ENCODE results near the gene MFAP2. TPM values are rescaled to one million over a fixed set of nuclear protein-coding genes. Genes with fewer than 3 reads are reported as not detected.

MFAP2 gene
- total RNA-seq, 1 donor from 2014 or later: 154 TPM

DNA sequence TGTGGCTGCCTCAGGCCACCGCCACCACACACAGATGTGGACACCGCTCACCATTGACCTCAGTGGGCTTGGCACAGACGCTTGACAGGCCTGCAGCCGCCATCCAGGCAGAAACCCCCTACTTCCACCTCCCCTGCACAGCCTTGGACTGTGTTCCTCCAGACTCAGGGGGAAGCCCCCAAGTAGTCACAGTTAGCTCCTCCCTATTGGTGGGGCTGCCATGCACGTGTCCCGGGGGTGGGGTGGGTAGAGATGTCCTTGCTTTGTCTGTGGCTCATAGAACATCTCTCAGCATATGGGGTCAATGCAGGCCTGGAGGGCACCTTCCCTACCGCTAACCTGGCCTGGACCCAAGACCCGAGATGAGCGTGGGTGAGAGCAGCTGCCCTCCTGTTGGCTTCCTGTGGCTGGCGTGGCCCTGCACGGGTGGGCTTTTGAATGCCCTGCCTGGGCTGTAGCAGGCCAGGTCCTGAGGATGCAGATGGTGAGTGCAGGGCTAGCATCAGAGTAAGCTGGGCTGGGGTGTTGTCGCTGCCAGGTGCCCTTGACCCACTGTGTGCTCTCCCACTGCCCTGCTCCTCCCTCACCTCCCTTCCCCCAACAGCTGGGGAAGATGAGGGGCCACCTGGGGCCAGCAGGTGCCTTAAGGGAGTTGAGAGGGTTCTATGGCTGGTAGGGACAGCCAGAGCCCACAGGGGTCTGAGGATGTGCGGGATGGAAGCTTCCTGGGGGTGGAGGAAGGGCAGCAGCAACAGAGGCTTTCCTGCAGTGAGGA lies 52.5 kb downstream of the MFAP2 start:
- H3K4me3 Mint-ChIP-seq (ENCODE audit: unreplicated experiment): no peak overlapping the region
- no peak overlapping the region for H3K27ac Mint-ChIP-seq (ENCODE audit: unreplicated experiment)
- H3K4me1 Mint-ChIP-seq (ENCODE audit: unreplicated experiment): peaks cover under 1% of the 10 kb centered on the region
- H3K36me3 Mint-ChIP-seq (ENCODE audit: low read depth, unreplicated experiment): peaks cover 25% of the 10 kb centered on the region
- no peaks in the 10 kb centered on the region for H3K9me3 Mint-ChIP-seq (ENCODE audit: unreplicated experiment)
- TF ChIP-seq, protein P1, sequence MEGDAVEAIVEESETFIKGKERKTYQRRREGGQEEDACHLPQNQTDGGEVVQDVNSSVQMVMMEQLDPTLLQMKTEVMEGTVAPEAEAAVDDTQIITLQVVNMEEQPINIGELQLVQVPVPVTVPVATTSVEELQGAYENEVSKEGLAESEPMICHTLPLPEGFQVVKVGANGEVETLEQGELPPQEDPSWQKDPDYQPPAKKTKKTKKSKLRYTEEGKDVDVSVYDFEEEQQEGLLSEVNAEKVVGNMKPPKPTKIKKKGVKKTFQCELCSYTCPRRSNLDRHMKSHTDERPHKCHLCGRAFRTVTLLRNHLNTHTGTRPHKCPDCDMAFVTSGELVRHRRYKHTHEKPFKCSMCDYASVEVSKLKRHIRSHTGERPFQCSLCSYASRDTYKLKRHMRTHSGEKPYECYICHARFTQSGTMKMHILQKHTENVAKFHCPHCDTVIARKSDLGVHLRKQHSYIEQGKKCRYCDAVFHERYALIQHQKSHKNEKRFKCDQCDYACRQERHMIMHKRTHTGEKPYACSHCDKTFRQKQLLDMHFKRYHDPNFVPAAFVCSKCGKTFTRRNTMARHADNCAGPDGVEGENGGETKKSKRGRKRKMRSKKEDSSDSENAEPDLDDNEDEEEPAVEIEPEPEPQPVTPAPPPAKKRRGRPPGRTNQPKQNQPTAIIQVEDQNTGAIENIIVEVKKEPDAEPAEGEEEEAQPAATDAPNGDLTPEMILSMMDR (IDR thresholded peaks at IDR 0.05; ENCODE audit: unreplicated experiment): no peak
- H3K27me3 Mint-ChIP-seq (ENCODE audit: unreplicated experiment): peaks cover 16% of the 10 kb centered on the region
- DNase-seq (ENCODE audit: low spot score): no peak

DNA sequence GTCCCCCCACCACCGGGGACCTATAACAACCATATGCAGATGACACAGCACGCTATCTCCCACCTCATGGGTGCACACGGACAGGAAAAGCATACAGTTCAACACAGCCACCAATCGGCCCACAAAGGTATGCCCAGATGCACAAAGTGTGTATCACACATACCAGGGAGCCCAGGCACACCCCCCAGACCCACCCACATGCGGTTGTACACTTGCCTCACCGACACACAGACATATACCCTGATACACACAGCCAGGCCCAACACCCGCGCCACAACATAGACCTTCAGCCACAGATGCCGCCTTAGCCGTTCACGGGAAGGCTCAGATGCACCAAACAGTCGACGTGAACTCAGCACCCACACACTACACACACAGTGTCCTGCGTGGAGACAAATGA lies 53.2 kb downstream of the MFAP2 start:
- peaks cover 22% of the 10 kb centered on the region for H3K27me3 Mint-ChIP-seq (ENCODE audit: unreplicated experiment)
- TF ChIP-seq, protein P1 (IDR thresholded peaks at IDR 0.05; ENCODE audit: unreplicated experiment): no peak
- peaks cover 26% of the 10 kb centered on the region for H3K36me3 Mint-ChIP-seq (ENCODE audit: low read depth, unreplicated experiment)
- no peak overlapping the region for H3K4me3 Mint-ChIP-seq (ENCODE audit: unreplicated experiment)
- H3K4me1 Mint-ChIP-seq (ENCODE audit: unreplicated experiment): peaks cover 6% of the 10 kb centered on the region
- H3K27ac Mint-ChIP-seq (ENCODE audit: unreplicated experiment): peak overlapping the region; percentile 21
- DNase-seq (ENCODE audit: low spot score): no peak
- no peaks in the 10 kb centered on the region for H3K9me3 Mint-ChIP-seq (ENCODE audit: unreplicated experiment)

DNA sequence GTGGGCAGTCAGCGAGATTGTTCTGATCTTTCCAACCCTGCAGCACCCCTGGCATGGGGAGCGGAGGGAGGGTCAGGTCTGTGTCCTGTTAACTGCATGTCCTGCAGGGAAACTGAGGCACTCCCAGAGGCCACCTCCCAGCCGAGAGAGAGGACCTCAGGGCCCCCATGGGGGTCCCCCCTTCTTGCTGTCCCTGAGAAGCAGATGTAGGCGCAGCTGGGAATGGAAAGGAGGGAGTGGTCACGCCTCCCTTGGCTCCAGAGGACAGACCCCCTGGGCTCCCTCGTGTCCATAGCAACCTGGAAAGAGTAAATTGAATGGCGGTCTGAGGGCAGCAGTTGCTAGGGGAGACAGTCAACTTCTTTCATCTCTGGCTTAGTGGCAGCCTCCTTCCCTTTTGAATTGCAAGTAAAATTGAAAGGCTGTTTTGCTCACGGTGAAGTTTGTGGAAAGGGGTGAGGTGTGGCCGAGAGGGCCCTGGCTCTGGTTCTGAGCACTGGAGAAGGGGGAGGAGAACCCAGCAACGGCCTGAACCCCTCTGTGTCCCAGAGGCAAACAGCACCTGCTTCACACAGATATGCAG lies 53.8 kb downstream of the MFAP2 start:
- peaks cover 22% of the 10 kb centered on the region for H3K36me3 Mint-ChIP-seq (ENCODE audit: low read depth, unreplicated experiment)
- no peak overlapping the region for H3K27ac Mint-ChIP-seq (ENCODE audit: unreplicated experiment)
- peaks cover 23% of the 10 kb centered on the region for H3K27me3 Mint-ChIP-seq (ENCODE audit: unreplicated experiment)
- no peak for DNase-seq (ENCODE audit: low spot score)
- H3K9me3 Mint-ChIP-seq (ENCODE audit: unreplicated experiment): no peaks in the 10 kb centered on the region
- no peak overlapping the region for H3K4me3 Mint-ChIP-seq (ENCODE audit: unreplicated experiment)
- TF ChIP-seq, protein P1 (IDR thresholded peaks at IDR 0.05; ENCODE audit: unreplicated experiment): no peak
- peaks cover 13% of the 10 kb centered on the region for H3K4me1 Mint-ChIP-seq (ENCODE audit: unreplicated experiment)

DNA sequence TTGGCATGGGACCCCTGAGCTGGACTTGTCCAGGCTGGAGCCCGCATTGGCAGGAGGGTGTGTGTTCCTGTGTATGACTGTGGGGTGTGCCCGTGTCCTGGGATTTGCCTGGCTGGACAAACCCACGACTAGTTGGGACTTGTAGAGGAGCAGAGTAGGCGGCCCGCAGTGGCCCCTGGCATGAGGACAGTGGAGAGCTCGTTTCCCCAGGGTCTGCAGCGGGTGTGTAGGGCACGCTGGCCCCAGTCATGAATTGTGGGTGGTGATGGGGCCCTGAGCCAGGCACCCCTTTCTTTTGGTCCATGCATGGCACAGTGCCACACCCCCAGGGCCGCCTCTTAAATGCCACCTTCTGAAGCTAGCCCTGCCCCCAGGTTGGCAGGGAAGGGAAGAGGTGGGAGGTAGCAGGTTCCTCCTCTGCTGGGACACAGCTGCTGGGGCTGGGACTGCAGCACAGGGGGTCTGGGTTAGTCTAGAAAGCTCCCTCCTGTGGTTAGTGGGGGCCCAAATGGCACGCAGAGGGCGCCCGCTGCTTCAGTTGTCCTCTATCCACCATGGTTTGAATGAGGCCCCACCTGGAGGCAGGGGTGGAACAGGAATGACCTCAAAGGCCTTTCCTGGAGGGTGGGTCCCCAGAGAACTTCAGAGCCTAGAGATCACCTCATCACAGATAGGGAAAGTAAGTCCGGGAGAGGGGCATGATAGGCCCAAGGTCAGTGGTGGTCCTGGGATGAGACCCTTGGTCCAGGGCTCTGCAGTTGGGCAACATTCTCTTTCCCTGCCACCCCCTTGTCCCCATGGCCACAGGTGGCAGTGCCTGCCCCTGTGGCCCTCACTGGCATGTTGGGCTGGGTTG lies 54.6 kb downstream of the MFAP2 start:
- Mint-ChIP-seq H3K9me3 (ENCODE audit: unreplicated experiment) (no peaks in the 10 kb centered on the region), H3K36me3 (ENCODE audit: low read depth, unreplicated experiment) (peaks cover 18% of the 10 kb centered on the region), H3K27me3 (ENCODE audit: unreplicated experiment) (peaks cover 28% of the 10 kb centered on the region), H3K4me3 (ENCODE audit: unreplicated experiment) (no peak overlapping the region), H3K4me1 (ENCODE audit: unreplicated experiment) (peaks cover 20% of the 10 kb centered on the region), H3K27ac (ENCODE audit: unreplicated experiment) (peak overlapping the region; percentile 39)
- TF ChIP-seq, protein P1 (IDR thresholded peaks at IDR 0.05; ENCODE audit: unreplicated experiment): no peak
- DNase-seq (ENCODE audit: low spot score): no peak

Measured in endothelial cell (in vitro differentiated cells).